ENCODE results near the gene EHBP1. TPM values are rescaled to one million over a fixed set of nuclear protein-coding genes. Genes with fewer than 3 reads are reported as not detected.
A peak's percentile ranks its signal among the peaks of the same experiment; 100 is the strongest.

Gene EHBP1
- total RNA-seq, 1 donor from 2014 or later = 63.4 TPM

GRCh38 chr2:62770629-62771028 is 65.1 kb downstream of the EHBP1 start:
- Mint-ChIP-seq H3K27me3 (ENCODE audit: unreplicated experiment) (no peaks in the 10 kb centered on the region), H3K4me3 (ENCODE audit: unreplicated experiment) (no peak overlapping the region), H3K36me3 (ENCODE audit: unreplicated experiment) (peaks cover 4% of the 10 kb centered on the region), H3K9me3 (ENCODE audit: unreplicated experiment) (peaks cover 1% of the 10 kb centered on the region), H3K4me1 (ENCODE audit: low read depth, unreplicated experiment) (no peaks in the 10 kb centered on the region), H3K27ac (ENCODE audit: unreplicated experiment) (no peak overlapping the region)
- TF ChIP-seq CTCF (IDR thresholded peaks at IDR 0.05; ENCODE audit: partially characterized antibody, unreplicated experiment) = no peak
- no peak for DNase-seq

DNA sequence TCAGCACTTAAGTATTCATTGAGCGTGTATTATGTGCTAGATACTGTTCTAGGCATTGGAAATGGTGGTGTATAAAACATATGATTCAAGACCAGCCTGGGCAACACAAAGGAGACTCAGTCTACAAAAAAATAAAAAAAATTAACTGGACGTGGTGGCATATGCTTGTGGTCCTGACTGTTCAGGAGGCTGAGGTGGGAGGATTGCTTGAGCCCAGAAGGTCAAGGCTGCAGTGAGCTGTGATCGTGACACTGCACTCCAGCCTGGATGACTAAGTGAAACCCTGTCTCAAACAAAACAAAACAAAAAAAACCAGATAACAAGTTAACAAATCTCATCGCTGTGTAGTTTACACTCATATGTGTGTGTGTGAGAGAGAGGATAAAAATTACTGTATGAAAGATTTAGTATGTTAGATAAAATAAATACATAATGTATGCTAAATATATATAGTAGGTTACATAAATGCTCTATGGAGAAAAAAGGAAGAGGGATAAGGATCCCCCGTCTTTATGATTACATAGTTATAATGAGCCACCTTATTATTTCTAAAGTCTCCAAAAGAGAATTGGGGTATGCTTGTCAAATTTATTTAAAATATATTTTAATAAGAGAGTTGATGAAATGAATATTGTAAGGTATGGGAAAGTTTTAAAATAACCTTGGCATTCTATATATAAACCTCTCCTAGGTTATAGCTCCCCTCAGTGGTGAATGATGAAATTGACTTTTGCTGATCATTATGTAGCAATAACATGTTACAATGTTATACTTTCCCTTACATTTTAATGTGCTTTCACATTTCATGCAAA is 69.2 kb downstream of the EHBP1 start:
- Mint-ChIP-seq H3K9me3 (ENCODE audit: unreplicated experiment) (peaks cover 1% of the 10 kb centered on the region), H3K27ac (ENCODE audit: unreplicated experiment) (no peak overlapping the region), H3K4me3 (ENCODE audit: unreplicated experiment) (no peak overlapping the region), H3K27me3 (ENCODE audit: unreplicated experiment) (no peaks in the 10 kb centered on the region), H3K4me1 (ENCODE audit: low read depth, unreplicated experiment) (peaks cover 3% of the 10 kb centered on the region), H3K36me3 (ENCODE audit: unreplicated experiment) (no peaks in the 10 kb centered on the region)
- TF ChIP-seq CTCF (IDR thresholded peaks at IDR 0.05; ENCODE audit: partially characterized antibody, unreplicated experiment) = peak; percentile 66
- no peak for DNase-seq

DNA sequence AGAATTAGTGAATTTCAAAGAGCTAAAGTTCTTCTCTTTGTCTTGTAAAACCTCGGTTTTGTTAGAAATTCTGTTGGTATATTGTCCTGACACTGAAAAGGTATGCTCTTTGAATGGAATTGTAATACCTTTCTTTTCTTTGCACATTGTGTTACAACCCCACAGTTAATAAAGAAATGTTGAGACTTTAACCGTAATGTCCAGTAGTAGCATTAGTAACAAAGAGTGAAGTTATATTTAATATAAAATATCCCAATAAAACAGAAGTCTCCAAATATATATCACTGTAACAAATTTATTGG is 69.8 kb downstream of the EHBP1 start:
- no peak overlapping the region for H3K4me3 Mint-ChIP-seq (ENCODE audit: unreplicated experiment)
- H3K27me3 Mint-ChIP-seq (ENCODE audit: unreplicated experiment) = no peaks in the 10 kb centered on the region
- H3K4me1 Mint-ChIP-seq (ENCODE audit: low read depth, unreplicated experiment) = peaks cover 3% of the 10 kb centered on the region
- no peak overlapping the region for H3K27ac Mint-ChIP-seq (ENCODE audit: unreplicated experiment)
- peaks cover 1% of the 10 kb centered on the region for H3K9me3 Mint-ChIP-seq (ENCODE audit: unreplicated experiment)
- TF ChIP-seq CTCF (IDR thresholded peaks at IDR 0.05; ENCODE audit: partially characterized antibody, unreplicated experiment) = no peak
- no peaks in the 10 kb centered on the region for H3K36me3 Mint-ChIP-seq (ENCODE audit: unreplicated experiment)
- DNase-seq = no peak

DNA sequence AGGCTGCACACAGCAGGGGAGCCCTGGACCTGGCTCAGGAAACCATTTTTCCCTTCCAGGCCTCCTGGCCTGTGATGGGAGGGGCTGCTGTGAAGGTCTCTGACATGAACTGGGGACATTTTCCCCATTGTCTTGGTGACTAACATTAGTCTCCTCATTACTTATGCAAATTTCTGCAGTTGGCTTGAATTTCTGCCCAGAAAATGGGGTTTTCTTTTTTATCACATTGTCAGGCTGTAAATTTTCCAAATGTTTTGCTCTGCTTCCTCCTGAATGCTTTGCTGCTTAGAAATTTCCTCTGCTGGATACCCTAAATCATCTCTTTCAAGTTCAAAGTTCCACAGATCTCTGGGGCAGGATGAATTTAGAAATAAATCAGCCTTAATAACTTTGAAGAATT is 78.2 kb downstream of the EHBP1 start:
- peaks cover 14% of the 10 kb centered on the region for H3K36me3 Mint-ChIP-seq (ENCODE audit: unreplicated experiment)
- H3K4me1 Mint-ChIP-seq (ENCODE audit: low read depth, unreplicated experiment) = no peaks in the 10 kb centered on the region
- no peak for DNase-seq
- H3K27ac Mint-ChIP-seq (ENCODE audit: unreplicated experiment) = no peak overlapping the region
- peaks cover 4% of the 10 kb centered on the region for H3K9me3 Mint-ChIP-seq (ENCODE audit: unreplicated experiment)
- H3K4me3 Mint-ChIP-seq (ENCODE audit: unreplicated experiment) = no peak overlapping the region
- H3K27me3 Mint-ChIP-seq (ENCODE audit: unreplicated experiment) = no peaks in the 10 kb centered on the region
- TF ChIP-seq CTCF (IDR thresholded peaks at IDR 0.05; ENCODE audit: partially characterized antibody, unreplicated experiment) = no peak

DNA sequence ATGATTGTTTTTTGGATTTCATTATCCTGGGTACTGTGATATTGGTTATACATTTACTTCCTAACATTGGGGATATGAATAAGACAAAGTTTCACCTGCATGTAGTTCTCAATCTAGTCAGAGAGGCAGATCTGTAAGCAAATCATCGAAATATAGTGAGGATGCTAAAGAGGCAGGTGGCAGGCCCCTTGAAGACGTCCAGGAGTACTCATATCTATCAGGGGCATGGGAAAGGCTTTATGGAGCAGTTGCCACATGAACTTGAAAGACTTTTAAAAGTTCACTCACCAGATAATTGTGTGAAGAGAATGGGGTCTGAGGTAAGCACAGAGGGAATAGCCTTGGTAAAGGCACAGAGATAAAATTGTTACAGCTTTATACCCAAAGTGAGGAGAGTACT is 78.8 kb downstream of the EHBP1 start:
- Mint-ChIP-seq H3K27me3 (ENCODE audit: unreplicated experiment) (no peaks in the 10 kb centered on the region), H3K36me3 (ENCODE audit: unreplicated experiment) (peaks cover 14% of the 10 kb centered on the region), H3K9me3 (ENCODE audit: unreplicated experiment) (peaks cover 4% of the 10 kb centered on the region), H3K27ac (ENCODE audit: unreplicated experiment) (no peak overlapping the region), H3K4me3 (ENCODE audit: unreplicated experiment) (no peak overlapping the region), H3K4me1 (ENCODE audit: low read depth, unreplicated experiment) (no peaks in the 10 kb centered on the region)
- DNase-seq = no peak
- no peak for TF ChIP-seq CTCF (IDR thresholded peaks at IDR 0.05; ENCODE audit: partially characterized antibody, unreplicated experiment)

Data from glutamatergic neuron (in vitro differentiated cells).